ENCODE data around the gene WFDC11. TPM values are rescaled to one million over a fixed set of nuclear protein-coding genes. Genes with fewer than 3 reads are reported as not detected.
"Not testable (repeated sequence)": the region's sequence is repeated elsewhere in the genome, so short reads cannot be mapped to it uniquely, and the experiment has no call there.

Gene WFDC11
- total RNA-seq: not detected

DNA sequence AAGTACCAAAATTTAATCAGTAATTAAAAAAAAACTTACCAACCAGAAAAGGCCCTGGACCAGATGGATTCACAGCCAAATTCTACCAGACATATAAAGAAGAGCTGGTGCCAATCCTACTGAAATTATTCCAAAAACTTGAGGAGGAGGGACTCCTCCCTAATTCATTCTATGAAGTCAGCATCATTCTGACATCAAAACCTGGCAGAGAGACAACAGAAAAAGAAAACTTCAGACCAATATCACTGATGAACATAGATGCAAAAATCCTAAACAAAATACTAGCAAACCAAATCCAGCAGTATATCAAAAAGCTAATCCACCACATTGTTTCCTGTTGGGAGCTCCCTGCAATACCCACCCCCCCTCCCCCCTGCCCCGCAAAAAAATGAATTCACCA, at the start of gene WFDC11:
WFDC11 (minus strand) TSS at position 101 of the 400 bp plus-strand sequence. CDS start 19,639 bp downstream, outside the sequence.
- Histone ChIP-seq H3K4me3 (no peak within 1 kb of the TSS), H3K4me1 (no peaks in the 10 kb centered on the region), H3K27ac (no peak within 1 kb of the TSS), H3K36me3 (no peaks in the 10 kb centered on the region), H3K9me3 (no peaks in the 10 kb centered on the region), H3K27me3 (no peaks in the 10 kb centered on the region)
- no peak for TF ChIP-seq POLR2A (IDR thresholded peaks at IDR 0.05)
- TF ChIP-seq, protein P1, sequence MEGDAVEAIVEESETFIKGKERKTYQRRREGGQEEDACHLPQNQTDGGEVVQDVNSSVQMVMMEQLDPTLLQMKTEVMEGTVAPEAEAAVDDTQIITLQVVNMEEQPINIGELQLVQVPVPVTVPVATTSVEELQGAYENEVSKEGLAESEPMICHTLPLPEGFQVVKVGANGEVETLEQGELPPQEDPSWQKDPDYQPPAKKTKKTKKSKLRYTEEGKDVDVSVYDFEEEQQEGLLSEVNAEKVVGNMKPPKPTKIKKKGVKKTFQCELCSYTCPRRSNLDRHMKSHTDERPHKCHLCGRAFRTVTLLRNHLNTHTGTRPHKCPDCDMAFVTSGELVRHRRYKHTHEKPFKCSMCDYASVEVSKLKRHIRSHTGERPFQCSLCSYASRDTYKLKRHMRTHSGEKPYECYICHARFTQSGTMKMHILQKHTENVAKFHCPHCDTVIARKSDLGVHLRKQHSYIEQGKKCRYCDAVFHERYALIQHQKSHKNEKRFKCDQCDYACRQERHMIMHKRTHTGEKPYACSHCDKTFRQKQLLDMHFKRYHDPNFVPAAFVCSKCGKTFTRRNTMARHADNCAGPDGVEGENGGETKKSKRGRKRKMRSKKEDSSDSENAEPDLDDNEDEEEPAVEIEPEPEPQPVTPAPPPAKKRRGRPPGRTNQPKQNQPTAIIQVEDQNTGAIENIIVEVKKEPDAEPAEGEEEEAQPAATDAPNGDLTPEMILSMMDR (IDR thresholded peaks at IDR 0.05): no peak
- no peak for DNase-seq

DNA sequence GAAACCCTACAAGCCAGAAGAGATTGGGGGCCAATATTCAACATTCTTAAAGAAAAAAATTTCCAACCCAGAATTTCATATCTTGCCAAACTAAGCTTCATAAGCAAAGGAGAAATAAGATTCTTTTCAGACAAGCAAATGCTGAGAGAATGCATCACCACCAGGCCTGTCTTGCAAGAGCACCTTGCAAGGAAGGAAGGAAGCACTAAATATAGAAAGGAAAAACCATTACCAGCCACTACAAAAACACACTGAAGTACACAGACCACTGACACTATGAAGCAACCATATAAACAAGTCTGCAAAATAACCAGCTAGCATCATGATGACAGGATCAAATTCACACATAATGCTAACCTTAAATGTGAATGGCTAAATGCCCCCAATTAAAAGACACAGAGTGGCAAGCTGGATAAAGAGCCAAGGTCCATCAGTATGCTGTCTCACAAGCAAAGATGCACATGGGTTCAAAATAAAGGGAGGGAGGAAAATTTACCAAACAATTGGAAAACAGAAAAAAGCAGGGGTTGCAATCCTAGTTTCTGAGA, 46.2 kb upstream of the WFDC11 start:
- not testable (repeated sequence) for H3K27me3 ChIP-seq, H3K4me1 ChIP-seq, DNase-seq, H3K36me3 ChIP-seq, H3K27ac ChIP-seq, H3K4me3 ChIP-seq, H3K9me3 ChIP-seq

DNA sequence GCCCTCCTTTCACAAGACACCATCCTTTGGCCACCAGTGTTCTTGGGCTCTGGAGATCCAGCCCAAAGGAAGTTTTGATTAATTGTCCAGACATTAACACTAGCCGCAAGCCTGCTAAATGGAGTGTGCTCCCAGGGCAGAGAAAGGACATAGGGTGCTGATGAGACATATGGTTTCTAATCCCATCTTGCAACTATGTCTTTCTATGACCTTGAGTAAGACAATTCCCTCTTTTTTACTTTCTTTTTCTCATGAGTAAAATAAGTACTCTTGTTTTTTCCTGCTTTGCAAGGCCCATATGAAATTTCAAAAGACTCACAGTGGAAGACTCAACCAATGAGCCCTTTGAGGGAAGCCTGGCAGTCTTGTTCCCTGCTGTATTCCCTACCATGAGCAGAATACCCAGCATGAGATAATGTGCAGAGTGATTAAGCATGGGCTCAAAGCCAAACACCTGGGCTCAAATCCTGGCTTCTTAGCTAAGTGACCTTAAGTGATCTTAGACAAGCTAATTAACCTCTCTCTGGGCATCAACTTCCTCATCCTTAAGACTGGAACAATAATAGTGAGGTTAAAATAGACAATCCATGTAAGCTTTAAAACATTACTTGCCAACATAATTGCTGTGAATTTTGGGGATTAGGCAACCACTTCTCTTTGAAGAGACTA, 35.1 kb upstream of the WFDC11 start, which contains the start of gene WFDC10B:
WFDC10B (minus strand) TSS at position 51 of the 669 bp plus-strand sequence. CDS start 19,027 bp downstream, outside the sequence.
- H3K36me3 ChIP-seq: no peaks in the 10 kb centered on the region
- no peak for TF ChIP-seq POLR2A (IDR thresholded peaks at IDR 0.05)
- TF ChIP-seq, protein P1 (IDR thresholded peaks at IDR 0.05): no peak
- no peaks in the 10 kb centered on the region for H3K4me1 ChIP-seq
- no peak within 1 kb of the TSS for H3K4me3 ChIP-seq
- no peak for DNase-seq
- H3K27me3 ChIP-seq: no peaks in the 10 kb centered on the region
- H3K9me3 ChIP-seq: no peaks in the 10 kb centered on the region
- H3K27ac ChIP-seq: no peak within 1 kb of the TSS

DNA sequence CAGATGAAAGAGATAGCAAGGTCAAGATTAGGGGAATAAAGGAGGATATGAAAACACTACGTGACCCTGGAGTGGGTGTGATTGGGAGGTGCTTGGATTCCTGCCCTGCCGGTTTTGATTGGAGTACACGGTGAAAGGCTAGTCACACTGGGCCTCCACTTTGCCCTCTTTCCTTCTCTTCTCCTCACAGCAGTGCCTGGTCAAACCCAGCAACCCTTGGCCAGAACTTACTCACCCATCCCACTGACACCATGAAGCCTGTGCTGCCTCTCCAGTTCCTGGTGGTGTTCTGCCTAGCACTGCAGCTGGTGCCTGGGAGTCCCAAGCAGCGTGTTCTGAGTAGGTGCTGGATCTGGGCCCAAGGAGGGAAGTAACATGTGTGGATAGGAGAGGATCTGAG, 31.8 kb upstream of the WFDC11 start, which contains the start of gene WFDC13:
WFDC13 (plus strand) TSS at position 166 of the 400 bp plus-strand sequence; CDS start at position 252, 86 bp downstream.
- DNase-seq: no peak
- TF ChIP-seq, protein P1 (IDR thresholded peaks at IDR 0.05): no peak
- TF ChIP-seq POLR2A (IDR thresholded peaks at IDR 0.05): no peak
- Histone ChIP-seq H3K4me1 (no peaks in the 10 kb centered on the region), H3K9me3 (no peaks in the 10 kb centered on the region), H3K36me3 (no peaks in the 10 kb centered on the region), H3K4me3 (no peak within 1 kb of the TSS), H3K27ac (no peak within 1 kb of the TSS), H3K27me3 (no peaks in the 10 kb centered on the region)

DNA sequence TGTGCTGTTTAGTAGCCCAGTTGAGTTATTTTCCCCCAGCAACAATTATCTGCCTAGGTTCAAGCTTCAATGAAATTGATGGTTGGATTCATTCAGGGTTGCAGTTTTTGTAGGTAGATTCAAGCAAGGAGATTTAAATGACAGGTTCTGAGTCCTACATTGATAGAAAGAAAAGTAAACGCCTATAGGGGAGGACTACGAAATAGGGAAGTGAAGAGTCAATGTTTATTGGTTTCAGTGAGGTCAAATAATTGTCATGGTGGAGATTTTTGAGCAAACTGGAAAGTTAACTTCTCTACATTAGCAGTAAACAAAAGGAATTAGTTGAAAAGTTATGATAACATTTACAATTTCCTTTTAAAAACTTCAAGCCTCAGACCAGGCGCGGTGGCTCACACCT, 31.1 kb upstream of the WFDC11 start:
- Histone ChIP-seq H3K27ac (no peak overlapping the region), H3K4me1 (no peaks in the 10 kb centered on the region), H3K9me3 (no peaks in the 10 kb centered on the region), H3K36me3 (no peaks in the 10 kb centered on the region), H3K27me3 (no peaks in the 10 kb centered on the region), H3K4me3 (no peak overlapping the region)
- DNase-seq: no peak
- no peak for TF ChIP-seq POLR2A (IDR thresholded peaks at IDR 0.05)
- TF ChIP-seq, protein P1 (IDR thresholded peaks at IDR 0.05): no peak

DNA sequence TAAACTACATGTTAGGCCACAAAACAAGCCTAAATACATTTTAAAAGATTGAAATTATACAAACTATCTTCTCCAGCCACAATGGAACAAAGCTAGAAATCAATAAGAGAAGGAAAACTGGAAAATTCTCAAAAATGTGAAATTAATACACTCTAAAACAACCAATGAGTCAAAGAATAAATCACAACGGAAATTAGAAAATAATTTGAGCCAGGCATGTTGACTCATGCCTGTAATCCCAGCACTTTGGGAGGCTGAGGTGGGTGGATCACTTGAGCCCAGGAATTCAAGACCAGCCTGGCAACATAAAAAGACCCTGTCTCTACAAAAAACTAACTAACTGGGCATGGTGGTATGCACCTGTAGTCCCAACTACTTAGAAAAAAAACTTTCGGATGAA, 25.5 kb upstream of the WFDC11 start:
- Histone ChIP-seq H3K4me3 (no peak overlapping the region), H3K27ac (no peak overlapping the region), H3K9me3 (no peaks in the 10 kb centered on the region), H3K36me3 (no peaks in the 10 kb centered on the region), H3K4me1 (no peaks in the 10 kb centered on the region), H3K27me3 (no peaks in the 10 kb centered on the region)
- DNase-seq: no peak
- TF ChIP-seq, protein P1 (IDR thresholded peaks at IDR 0.05): no peak
- no peak for TF ChIP-seq POLR2A (IDR thresholded peaks at IDR 0.05)

DNA sequence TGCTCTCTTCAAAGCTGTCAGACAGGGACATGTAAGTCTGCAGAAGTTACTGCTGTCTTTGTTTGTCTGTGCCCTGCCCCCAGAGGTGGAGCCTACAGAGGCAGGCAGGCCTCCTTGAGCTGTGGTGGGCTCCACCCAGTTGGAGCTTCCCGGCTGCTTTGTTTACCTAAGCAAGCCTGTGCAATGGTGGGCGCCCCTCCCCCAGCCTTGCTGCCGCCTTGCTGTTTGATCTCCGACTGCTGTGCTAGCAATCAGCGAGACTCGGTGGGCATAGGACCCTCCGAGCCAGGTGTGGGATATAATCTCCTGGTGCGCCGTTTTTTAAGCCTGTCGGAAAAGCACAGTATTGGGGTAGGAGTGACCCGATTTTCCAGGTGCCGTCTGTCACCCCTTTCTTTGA, 23.3 kb upstream of the WFDC11 start:
- not testable (repeated sequence) for H3K4me1 ChIP-seq, H3K9me3 ChIP-seq, H3K27ac ChIP-seq, H3K27me3 ChIP-seq, DNase-seq, H3K4me3 ChIP-seq, H3K36me3 ChIP-seq

All from Peyer's patch (tissue), 4 donors.